ENCODE measurements around the gene SOX13.

- no peak for TF ChIP-seq EZH2 (IDR thresholded peaks at IDR 0.05; ENCODE audit: borderline replicate concordance, low read length)
- no peak for TF ChIP-seq CTCF (conservative IDR thresholded peaks at IDR 0.05 in 1 of 2, IDR thresholded peaks at IDR 0.05 in 1 of 2; ENCODE audit: extremely low read depth in 1 of 2, insufficient read depth in 1 of 2, low read depth in 1 of 2, low read length in 2 of 2)
These were observed 69.4 kb downstream of the SOX13 start for GRCh38 chr1:204142032-204142974.
